ENCODE results near the gene CDH23. TPM values are rescaled to one million over a fixed set of nuclear protein-coding genes. Genes with fewer than 3 reads are reported as not detected.

The CDH23 gene
- total RNA-seq, 1 experiment from 2014 or later = 2.9 TPM

DNA sequence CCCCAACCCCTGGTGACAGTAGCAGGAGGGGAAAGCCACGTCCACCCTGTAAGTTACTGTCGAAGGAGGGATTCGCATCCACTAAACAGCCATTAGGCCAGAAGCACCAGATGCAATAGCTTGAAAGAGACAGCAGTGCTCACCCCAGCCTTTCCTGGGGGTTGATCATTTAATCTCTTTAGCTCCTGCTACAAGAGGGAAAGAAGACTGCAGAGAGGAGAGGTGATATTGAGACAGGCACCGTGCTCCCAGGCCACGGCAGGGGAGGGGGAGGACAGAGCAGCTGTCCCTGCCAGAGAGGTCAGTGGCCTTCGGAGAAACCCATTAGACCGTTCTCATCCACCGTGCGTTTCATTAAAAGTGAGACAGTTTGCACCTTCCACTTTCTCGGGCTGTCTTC lies 148.3 kb downstream of the CDH23 start (continued):
- TF ChIP-seq TEAD1 (CRISPR knock-in tag; IDR thresholded peaks at IDR 0.05) (no peak), ZNF317 (CRISPR knock-in tag; IDR thresholded peaks at IDR 0.05; ENCODE audit: borderline replicate concordance, low read depth) (no peak)

DNA sequence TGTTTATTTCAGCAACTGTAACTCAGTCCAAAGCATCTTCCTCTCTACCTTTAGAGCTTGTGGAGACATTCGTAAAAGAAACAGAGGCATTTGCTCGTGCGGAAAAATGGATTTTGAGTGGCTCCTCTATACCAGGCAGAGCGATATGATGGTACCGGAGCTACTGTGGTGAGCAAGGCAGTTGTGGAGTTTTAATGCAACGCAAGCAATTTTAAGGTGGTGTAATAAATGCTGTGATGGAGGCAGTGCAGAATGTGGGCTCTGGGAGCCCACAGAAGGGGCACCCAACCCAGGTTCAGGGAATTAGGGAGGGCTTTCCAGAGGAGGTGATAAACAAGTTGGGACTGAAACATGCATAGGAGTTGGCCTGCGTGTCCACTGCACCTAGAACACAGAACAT lies 149.5 kb downstream of the CDH23 start:
- no peak for TF ChIP-seq RELA (CRISPR knock-in tag; IDR thresholded peaks at IDR 0.05; ENCODE audit: borderline replicate concordance)
- no peak for TF ChIP-seq GTF2I (CRISPR knock-in tag; conservative IDR thresholded peaks at IDR 0.05)
- TF ChIP-seq ZNF232 (CRISPR knock-in tag; IDR thresholded peaks at IDR 0.05) = no peak
- TF ChIP-seq, protein P1, sequence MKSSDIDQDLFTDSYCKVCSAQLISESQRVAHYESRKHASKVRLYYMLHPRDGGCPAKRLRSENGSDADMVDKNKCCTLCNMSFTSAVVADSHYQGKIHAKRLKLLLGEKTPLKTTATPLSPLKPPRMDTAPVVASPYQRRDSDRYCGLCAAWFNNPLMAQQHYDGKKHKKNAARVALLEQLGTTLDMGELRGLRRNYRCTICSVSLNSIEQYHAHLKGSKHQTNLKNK (CRISPR knock-in tag; IDR thresholded peaks at IDR 0.05) = no peak
- no peak for TF ChIP-seq HMGA2 (CRISPR knock-in tag; IDR thresholded peaks at IDR 0.05)
- TF ChIP-seq ELF4 (CRISPR knock-in tag; IDR thresholded peaks at IDR 0.05; ENCODE audit: low read depth) = no peak
- no peak for TF ChIP-seq ATF1 (CRISPR knock-in tag; IDR thresholded peaks at IDR 0.05)
- no peak for TF ChIP-seq NR2C2 (CRISPR knock-in tag; IDR thresholded peaks at IDR 0.05)
- TF ChIP-seq TEAD1 (CRISPR knock-in tag; IDR thresholded peaks at IDR 0.05) = no peak
- TF ChIP-seq, protein P2, sequence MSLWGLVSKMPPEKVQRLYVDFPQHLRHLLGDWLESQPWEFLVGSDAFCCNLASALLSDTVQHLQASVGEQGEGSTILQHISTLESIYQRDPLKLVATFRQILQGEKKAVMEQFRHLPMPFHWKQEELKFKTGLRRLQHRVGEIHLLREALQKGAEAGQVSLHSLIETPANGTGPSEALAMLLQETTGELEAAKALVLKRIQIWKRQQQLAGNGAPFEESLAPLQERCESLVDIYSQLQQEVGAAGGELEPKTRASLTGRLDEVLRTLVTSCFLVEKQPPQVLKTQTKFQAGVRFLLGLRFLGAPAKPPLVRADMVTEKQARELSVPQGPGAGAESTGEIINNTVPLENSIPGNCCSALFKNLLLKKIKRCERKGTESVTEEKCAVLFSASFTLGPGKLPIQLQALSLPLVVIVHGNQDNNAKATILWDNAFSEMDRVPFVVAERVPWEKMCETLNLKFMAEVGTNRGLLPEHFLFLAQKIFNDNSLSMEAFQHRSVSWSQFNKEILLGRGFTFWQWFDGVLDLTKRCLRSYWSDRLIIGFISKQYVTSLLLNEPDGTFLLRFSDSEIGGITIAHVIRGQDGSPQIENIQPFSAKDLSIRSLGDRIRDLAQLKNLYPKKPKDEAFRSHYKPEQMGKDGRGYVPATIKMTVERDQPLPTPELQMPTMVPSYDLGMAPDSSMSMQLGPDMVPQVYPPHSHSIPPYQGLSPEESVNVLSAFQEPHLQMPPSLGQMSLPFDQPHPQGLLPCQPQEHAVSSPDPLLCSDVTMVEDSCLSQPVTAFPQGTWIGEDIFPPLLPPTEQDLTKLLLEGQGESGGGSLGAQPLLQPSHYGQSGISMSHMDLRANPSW (CRISPR knock-in tag; conservative IDR thresholded peaks at IDR 0.05; ENCODE audit: low read depth) = no peak
- TF ChIP-seq MXD4 (CRISPR knock-in tag; IDR thresholded peaks at IDR 0.05; ENCODE audit: borderline replicate concordance) = no peak
- H3K27me3 Mint-ChIP-seq (ENCODE audit: low read depth) = no peaks in the 10 kb centered on the region; the same call in 1 of the 2 replicates
- H3K4me3 Mint-ChIP-seq = no peak overlapping the region
- no peaks in the 10 kb centered on the region for H3K9me3 Mint-ChIP-seq
- H3K4me1 Mint-ChIP-seq = peaks cover 53% of the 10 kb centered on the region
- no peaks in the 10 kb centered on the region for H3K36me3 Mint-ChIP-seq
- CTCF ChIA-PET = interaction anchor here (0.8 kb wide), 1 partner anchor 29 kb away, joined by 3 read pairs; no protein-coding TSS in a partner anchor
- no peak for ATAC-seq
- POLR2A ChIA-PET = no interaction called here
- H3K27ac Mint-ChIP-seq = no peak overlapping the region
- no peak for DNase-seq (ENCODE audit: low spot score)

DNA sequence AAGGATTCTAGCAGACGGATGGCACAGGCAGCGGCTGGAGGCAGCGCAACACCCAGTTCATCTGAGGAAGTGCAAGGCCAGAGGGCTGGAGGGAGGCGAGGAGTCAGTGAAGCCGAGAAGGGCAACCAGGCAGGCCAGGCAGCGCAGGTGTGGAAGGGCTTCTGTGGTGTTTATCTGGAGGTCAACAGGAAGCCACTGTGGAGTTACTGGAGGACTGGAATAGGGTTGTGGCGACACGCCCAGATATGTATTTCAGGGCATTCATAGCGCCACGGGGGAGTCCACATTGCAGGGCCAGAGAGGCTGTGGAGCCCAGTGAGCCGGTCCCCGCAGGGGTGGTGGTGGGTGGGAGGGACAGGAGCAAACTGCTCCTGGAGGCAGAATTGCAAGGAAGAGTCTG lies 150.6 kb downstream of the CDH23 start:
- H3K36me3 Mint-ChIP-seq = no peaks in the 10 kb centered on the region
- no peak for ATAC-seq
- POLR2A ChIA-PET = no interaction called here
- H3K4me3 Mint-ChIP-seq = no peak overlapping the region
- H3K4me1 Mint-ChIP-seq = peaks cover 57% of the 10 kb centered on the region
- H3K9me3 Mint-ChIP-seq = no peaks in the 10 kb centered on the region
- H3K27ac Mint-ChIP-seq = no peak overlapping the region
- no peak for DNase-seq (ENCODE audit: low spot score)
- CTCF ChIA-PET = interaction anchor here (5.2 kb wide), 1 partner anchor 22 kb away, joined by 37 read pairs; no protein-coding TSS in a partner anchor
- no peaks in the 10 kb centered on the region for H3K27me3 Mint-ChIP-seq (ENCODE audit: low read depth)
- TF ChIP-seq ELF4 (CRISPR knock-in tag; IDR thresholded peaks at IDR 0.05; ENCODE audit: low read depth) (no peak), SOX15 (CRISPR knock-in tag; IDR thresholded peaks at IDR 0.05) (no peak), KAT7 (CRISPR knock-in tag; IDR thresholded peaks at IDR 0.05; ENCODE audit: borderline replicate concordance) (no peak), OVOL2 (CRISPR knock-in tag; IDR thresholded peaks at IDR 0.05; ENCODE audit: borderline replicate concordance) (no peak), HMGA2 (CRISPR knock-in tag; IDR thresholded peaks at IDR 0.05) (no peak)
- TF ChIP-seq, protein P3, sequence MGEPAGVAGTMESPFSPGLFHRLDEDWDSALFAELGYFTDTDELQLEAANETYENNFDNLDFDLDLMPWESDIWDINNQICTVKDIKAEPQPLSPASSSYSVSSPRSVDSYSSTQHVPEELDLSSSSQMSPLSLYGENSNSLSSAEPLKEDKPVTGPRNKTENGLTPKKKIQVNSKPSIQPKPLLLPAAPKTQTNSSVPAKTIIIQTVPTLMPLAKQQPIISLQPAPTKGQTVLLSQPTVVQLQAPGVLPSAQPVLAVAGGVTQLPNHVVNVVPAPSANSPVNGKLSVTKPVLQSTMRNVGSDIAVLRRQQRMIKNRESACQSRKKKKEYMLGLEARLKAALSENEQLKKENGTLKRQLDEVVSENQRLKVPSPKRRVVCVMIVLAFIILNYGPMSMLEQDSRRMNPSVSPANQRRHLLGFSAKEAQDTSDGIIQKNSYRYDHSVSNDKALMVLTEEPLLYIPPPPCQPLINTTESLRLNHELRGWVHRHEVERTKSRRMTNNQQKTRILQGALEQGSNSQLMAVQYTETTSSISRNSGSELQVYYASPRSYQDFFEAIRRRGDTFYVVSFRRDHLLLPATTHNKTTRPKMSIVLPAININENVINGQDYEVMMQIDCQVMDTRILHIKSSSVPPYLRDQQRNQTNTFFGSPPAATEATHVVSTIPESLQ (CRISPR knock-in tag; IDR thresholded peaks at IDR 0.05) = no peak
- TF ChIP-seq, protein P2 (CRISPR knock-in tag; conservative IDR thresholded peaks at IDR 0.05; ENCODE audit: low read depth) = no peak
- TF ChIP-seq, protein P1 (CRISPR knock-in tag; IDR thresholded peaks at IDR 0.05) = no peak
- TF ChIP-seq, protein P4, sequence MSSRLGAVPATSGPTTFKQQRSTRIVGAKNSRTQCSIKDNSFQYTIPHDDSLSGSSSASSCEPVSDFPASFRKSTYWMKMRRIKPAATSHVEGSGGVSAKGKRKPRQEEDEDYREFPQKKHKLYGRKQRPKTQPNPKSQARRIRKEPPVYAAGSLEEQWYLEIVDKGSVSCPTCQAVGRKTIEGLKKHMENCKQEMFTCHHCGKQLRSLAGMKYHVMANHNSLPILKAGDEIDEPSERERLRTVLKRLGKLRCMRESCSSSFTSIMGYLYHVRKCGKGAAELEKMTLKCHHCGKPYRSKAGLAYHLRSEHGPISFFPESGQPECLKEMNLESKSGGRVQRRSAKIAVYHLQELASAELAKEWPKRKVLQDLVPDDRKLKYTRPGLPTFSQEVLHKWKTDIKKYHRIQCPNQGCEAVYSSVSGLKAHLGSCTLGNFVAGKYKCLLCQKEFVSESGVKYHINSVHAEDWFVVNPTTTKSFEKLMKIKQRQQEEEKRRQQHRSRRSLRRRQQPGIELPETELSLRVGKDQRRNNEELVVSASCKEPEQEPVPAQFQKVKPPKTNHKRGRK (CRISPR knock-in tag; IDR thresholded peaks at IDR 0.05; ENCODE audit: borderline replicate concordance) = no peak
- TF ChIP-seq, protein P5, sequence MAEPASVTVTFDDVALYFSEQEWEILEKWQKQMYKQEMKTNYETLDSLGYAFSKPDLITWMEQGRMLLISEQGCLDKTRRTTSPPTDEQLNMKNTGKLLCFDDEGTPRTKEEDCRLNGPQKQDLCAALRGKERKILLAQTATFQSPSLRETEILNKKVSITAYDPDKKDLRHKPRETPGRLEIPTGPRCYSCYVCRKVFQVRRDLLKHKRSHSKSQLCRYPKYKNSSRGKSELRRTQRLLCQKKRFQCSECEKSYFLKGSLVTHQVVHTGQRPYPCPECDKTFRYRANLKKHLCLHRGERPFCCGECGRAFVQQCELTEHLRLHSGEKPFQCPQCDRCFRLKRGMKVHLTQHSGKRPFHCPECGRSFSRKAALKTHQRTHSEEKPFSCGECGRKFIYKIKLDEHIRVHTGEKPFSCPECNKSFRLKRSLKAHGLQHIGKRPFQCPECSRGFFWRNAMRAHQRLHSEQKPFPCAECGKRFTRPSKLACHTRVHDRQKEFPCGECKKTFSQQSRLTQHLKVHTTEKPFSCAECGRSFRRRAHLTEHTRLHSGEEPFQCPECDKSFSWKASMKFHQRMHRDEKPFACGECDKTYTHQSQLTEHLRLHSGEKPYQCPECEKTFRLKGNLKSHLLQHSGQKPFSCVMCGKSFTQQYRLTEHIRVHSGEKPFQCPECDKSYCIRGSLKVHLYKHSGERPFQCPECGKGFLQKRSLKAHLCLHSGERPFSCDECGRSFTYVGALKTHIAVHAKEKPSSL (CRISPR knock-in tag; conservative IDR thresholded peaks at IDR 0.05) = no peak

Measured in WTC11 (cell line).